RWPE2 (cell line): Measurements from ENCODE around the gene INPP5A.

Experiments
- ATAC-seq: fragments of 200-7000 bp; cut with Tn5 transposase; 3 replicates; pipeline ENCODE4 v1.9.1; 2021; ENCODE audit warnings: low read depth
- DNase-seq: peaks from one replicate; pipeline ENCODE4 v3.0.0-alpha.2; 2020; ENCODE audit warnings: low spot score
- H3K27ac ChIP-seq: fragments of 450-650 bp; 2 replicates; pipeline ENCODE4 v1.5.1; 2017; ENCODE audit warnings: mild to moderate bottlenecking; ENCODE audit not compliant: poor library complexity, severe bottlenecking
- H3K27me3 ChIP-seq: fragments of 250-450 bp; sonication (Bioruptor Pico); 2 replicates; pipeline ENCODE4 v1.5.1; 2021; ENCODE audit warnings: mild to moderate bottlenecking, moderate library complexity; ENCODE audit not compliant: insufficient read depth, poor library complexity, severe bottlenecking
- H3K36me3 ChIP-seq: fragments of 250-450 bp; sonication (Bioruptor Pico); 2 replicates; pipeline ENCODE4 v1.5.1; 2020; ENCODE audit warnings: low read depth, mild to moderate bottlenecking, moderate library complexity
- H3K4me1 ChIP-seq: fragments of 250-450 bp; sonication (Bioruptor Pico); 2 replicates; pipeline ENCODE4 v1.5.1; 2021; ENCODE audit warnings: mild to moderate bottlenecking, moderate library complexity; ENCODE audit not compliant: insufficient read depth, poor library complexity, severe bottlenecking
- H3K4me3 ChIP-seq: fragments of 250-450 bp; sonication (Bioruptor Pico); 2 replicates; pipeline ENCODE4 v1.5.1; 2021; ENCODE audit warnings: mild to moderate bottlenecking, moderate library complexity; ENCODE audit not compliant: severe bottlenecking
- H3K9me3 ChIP-seq: fragments of 250-450 bp; sonication (Bioruptor Pico); 2 replicates; pipeline ENCODE4 v1.5.1; 2021; ENCODE audit warnings: mild to moderate bottlenecking, moderate library complexity; ENCODE audit not compliant: severe bottlenecking
- TF ChIP-seq, protein P1 (sequence below): fragments of 450-650 bp; IDR thresholded peaks from one replicate; pipeline ENCODE4 v1.5.1; 2017; ENCODE audit warnings: mild to moderate bottlenecking, moderate library complexity; ENCODE audit not compliant: poor library complexity, severe bottlenecking

Gene INPP5A

GRCh38 chr10:132807621-132808049 is 270.0 kb downstream of the INPP5A start:
- ATAC-seq (no peak), DNase-seq (no peak)
- Histone ChIP-seq H3K36me3 (no peaks in the 10 kb centered on the region), H3K4me3 (no peak overlapping the region), H3K27ac (no peak overlapping the region), H3K27me3 (no peaks in the 10 kb centered on the region), H3K9me3 (no peaks in the 10 kb centered on the region), H3K4me1 (no peaks in the 10 kb centered on the region)
- TF ChIP-seq, protein P1, sequence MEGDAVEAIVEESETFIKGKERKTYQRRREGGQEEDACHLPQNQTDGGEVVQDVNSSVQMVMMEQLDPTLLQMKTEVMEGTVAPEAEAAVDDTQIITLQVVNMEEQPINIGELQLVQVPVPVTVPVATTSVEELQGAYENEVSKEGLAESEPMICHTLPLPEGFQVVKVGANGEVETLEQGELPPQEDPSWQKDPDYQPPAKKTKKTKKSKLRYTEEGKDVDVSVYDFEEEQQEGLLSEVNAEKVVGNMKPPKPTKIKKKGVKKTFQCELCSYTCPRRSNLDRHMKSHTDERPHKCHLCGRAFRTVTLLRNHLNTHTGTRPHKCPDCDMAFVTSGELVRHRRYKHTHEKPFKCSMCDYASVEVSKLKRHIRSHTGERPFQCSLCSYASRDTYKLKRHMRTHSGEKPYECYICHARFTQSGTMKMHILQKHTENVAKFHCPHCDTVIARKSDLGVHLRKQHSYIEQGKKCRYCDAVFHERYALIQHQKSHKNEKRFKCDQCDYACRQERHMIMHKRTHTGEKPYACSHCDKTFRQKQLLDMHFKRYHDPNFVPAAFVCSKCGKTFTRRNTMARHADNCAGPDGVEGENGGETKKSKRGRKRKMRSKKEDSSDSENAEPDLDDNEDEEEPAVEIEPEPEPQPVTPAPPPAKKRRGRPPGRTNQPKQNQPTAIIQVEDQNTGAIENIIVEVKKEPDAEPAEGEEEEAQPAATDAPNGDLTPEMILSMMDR: no peak

- no peaks in the 10 kb centered on the region for H3K4me1 ChIP-seq
- H3K9me3 ChIP-seq: no peaks in the 10 kb centered on the region
- no peaks in the 10 kb centered on the region for H3K27me3 ChIP-seq
- no peaks in the 10 kb centered on the region for H3K36me3 ChIP-seq
- peak; percentile 63 for DNase-seq
- H3K27ac ChIP-seq: no peak overlapping the region
- no peak overlapping the region for H3K4me3 ChIP-seq
- peak; percentile 24; the same call in 1 of the 3 replicates for ATAC-seq
- TF ChIP-seq, protein P1: no peak
Observed at GRCh38 chr10:132808383-132809231, 271.0 kb downstream of the INPP5A start.

DNA sequence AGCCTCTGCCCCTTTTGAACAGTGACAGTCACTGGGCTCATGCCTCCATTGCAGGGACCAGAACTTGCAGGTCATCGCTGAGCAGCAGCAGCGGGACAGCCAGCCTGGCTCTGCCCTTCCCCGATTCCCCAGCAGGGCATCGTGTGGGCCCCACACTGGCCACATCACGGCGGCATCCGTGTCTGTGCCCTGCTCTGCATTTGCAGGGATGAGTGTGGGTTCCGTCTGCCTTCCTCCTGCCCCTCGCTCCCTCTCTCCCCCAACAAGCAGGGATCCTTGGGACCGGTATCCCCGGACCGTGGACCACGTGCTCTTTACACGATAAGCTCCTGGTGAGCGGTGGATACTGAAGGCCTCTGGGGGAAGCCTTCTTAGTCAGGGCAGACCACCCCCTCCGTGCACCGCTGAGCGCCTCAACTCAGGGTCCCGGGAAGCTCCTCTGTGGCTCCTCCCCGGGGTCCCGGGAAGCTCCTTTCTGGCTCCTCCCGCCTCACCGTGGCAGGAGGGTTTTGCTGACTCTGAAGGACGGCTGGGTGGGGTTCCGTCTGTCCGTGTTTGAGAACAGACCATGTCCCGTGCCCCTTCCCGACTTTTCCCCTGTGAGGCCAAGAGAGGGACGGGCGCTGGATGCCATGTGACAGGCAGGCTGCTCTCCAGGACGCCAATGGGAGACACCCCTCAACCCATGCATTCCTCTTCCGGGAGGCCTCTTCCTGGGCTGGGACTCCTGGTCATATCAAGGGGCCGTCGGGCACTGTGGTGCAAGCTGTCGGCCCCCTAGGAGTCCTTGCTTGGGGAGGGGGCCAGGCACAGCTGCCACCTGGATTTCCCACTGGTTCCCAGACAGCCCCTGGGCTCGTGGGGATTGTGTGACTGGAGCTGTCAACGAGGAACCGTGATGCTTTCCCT is 271.9 kb downstream of the INPP5A start:
- no peaks in the 10 kb centered on the region for H3K27me3 ChIP-seq
- no peak overlapping the region for H3K4me3 ChIP-seq
- no peaks in the 10 kb centered on the region for H3K9me3 ChIP-seq
- no peaks in the 10 kb centered on the region for H3K36me3 ChIP-seq
- ATAC-seq (no peak), DNase-seq (no peak)
- H3K4me1 ChIP-seq: no peaks in the 10 kb centered on the region
- no peak overlapping the region for H3K27ac ChIP-seq
- TF ChIP-seq, protein P1: no peak

DNA sequence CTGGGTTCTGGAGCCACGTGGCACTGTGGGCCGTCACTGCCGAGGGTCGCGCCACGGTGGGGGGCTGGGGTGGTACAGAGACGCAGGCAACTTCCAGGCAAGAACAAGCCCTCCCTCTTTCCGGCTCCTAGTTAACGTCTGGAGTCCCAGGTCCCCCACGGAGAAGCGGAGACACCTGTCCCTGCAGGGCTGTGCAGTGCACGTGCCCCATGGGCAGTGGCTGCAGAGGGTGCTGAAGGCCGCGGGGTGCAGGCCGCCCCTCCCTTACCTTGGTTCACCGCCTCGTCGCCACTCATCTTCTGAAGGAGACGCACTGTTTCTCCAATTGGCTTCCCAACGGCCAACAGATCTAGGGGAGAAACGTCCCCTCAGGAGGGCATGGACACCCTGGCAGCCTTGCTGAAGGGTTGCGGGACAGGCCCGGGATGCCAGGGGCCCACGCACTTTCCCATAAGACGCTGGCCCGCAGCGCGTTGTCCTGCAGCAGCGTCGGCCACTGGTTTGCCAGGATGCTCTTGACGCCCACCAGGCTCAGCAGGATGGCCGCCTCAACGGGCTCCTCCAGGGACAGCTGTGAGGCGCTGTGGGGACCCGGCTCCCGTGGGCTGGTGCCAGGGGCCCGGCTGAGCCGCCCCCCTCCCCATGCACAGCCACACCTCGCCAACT is 272.7 kb downstream of the INPP5A start:
- Histone ChIP-seq H3K27ac (no peak overlapping the region), H3K9me3 (no peaks in the 10 kb centered on the region), H3K4me1 (no peaks in the 10 kb centered on the region), H3K27me3 (no peaks in the 10 kb centered on the region), H3K36me3 (no peaks in the 10 kb centered on the region), H3K4me3 (no peak overlapping the region)
- TF ChIP-seq, protein P1: no peak
- no peak for ATAC-seq
- no peak for DNase-seq
